Ishikawa (cell line): ENCODE data around the gene ATP1A1.

ENCODE experiments used
- CEBPB ChIP-seq: IDR thresholded peaks from 2 replicates; pipeline ENCODE4 v1.6.1; 2012
- CREB1 ChIP-seq: IDR thresholded peaks from 2 replicates; pipeline ENCODE4 v1.6.1; 2012; ENCODE audit warnings: low read depth
- EGR1 ChIP-seq: IDR thresholded peaks from 2 replicates; pipeline ENCODE4 v1.6.1; 2012
- EP300 ChIP-seq: IDR thresholded peaks from 2 replicates; pipeline ENCODE4 v1.6.1; 2012; ENCODE audit warnings: borderline replicate concordance
- FOXM1 ChIP-seq: IDR thresholded peaks from 2 replicates; pipeline ENCODE4 v1.6.1; 2012; ENCODE audit warnings: low read depth, borderline replicate concordance
- NFIC ChIP-seq: IDR thresholded peaks from 2 replicates; pipeline ENCODE4 v1.6.1; 2012
- RAD21 ChIP-seq: IDR thresholded peaks from 2 replicates; pipeline ENCODE4 v1.6.1; 2012; ENCODE audit warnings: low read depth
- TAF1 ChIP-seq: IDR thresholded peaks from 2 replicates; pipeline ENCODE4 v1.6.1; 2012; ENCODE audit warnings: low read depth, mild to moderate bottlenecking
- TCF12 ChIP-seq: IDR thresholded peaks from 2 replicates; pipeline ENCODE4 v1.6.1; 2012; ENCODE audit warnings: low read depth
- TEAD4 ChIP-seq: IDR thresholded peaks from 2 replicates; pipeline ENCODE4 v1.6.1; 2012
- YY1 ChIP-seq: IDR thresholded peaks from 2 replicates; pipeline ENCODE4 v1.6.1; 2012; ENCODE audit warnings: low read depth
- ZBTB7A ChIP-seq: IDR thresholded peaks from 2 replicates; pipeline ENCODE4 v1.6.1; 2012; ENCODE audit warnings: low read depth
- TF ChIP-seq, protein P1 (sequence below): IDR thresholded peaks from 2 replicates; pipeline ENCODE4 v1.6.1; 2012
- TF ChIP-seq, protein P2 (sequence below): IDR thresholded peaks from 2 replicates; pipeline ENCODE4 v1.6.1; 2012; ENCODE audit warnings: low read depth, mild to moderate bottlenecking
- TF ChIP-seq, protein P3 (sequence below): IDR thresholded peaks from 2 replicates; pipeline ENCODE4 v1.6.1; 2012

ATP1A1 gene

DNA sequence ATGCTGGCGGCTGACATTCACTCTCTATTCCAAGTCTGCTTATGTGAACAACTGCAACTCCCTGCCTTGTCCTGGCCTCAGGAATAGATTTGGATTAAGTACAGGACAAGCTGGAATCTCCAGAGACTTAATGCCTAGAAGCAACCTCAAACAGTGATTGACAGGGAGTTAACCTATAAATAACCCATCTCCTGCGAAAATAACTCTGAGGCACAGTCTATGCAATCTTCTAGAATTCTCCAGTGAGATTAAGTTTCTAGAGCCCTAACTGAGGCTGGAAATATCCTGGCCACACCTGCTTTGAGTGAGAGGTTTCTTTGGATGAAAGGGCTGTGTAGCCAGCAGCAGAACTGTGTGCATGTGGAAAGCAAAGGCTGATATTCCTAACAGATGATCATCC lies 25.3 kb upstream of the ATP1A1 start:
- TF ChIP-seq RAD21 = no peak
- TF ChIP-seq FOXM1 = no peak
- TF ChIP-seq, protein P1, sequence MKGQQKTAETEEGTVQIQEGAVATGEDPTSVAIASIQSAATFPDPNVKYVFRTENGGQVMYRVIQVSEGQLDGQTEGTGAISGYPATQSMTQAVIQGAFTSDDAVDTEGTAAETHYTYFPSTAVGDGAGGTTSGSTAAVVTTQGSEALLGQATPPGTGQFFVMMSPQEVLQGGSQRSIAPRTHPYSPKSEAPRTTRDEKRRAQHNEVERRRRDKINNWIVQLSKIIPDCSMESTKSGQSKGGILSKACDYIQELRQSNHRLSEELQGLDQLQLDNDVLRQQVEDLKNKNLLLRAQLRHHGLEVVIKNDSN = no peak
- TF ChIP-seq TCF12 = no peak
- TF ChIP-seq NFIC = no peak
- TF ChIP-seq, protein P2, sequence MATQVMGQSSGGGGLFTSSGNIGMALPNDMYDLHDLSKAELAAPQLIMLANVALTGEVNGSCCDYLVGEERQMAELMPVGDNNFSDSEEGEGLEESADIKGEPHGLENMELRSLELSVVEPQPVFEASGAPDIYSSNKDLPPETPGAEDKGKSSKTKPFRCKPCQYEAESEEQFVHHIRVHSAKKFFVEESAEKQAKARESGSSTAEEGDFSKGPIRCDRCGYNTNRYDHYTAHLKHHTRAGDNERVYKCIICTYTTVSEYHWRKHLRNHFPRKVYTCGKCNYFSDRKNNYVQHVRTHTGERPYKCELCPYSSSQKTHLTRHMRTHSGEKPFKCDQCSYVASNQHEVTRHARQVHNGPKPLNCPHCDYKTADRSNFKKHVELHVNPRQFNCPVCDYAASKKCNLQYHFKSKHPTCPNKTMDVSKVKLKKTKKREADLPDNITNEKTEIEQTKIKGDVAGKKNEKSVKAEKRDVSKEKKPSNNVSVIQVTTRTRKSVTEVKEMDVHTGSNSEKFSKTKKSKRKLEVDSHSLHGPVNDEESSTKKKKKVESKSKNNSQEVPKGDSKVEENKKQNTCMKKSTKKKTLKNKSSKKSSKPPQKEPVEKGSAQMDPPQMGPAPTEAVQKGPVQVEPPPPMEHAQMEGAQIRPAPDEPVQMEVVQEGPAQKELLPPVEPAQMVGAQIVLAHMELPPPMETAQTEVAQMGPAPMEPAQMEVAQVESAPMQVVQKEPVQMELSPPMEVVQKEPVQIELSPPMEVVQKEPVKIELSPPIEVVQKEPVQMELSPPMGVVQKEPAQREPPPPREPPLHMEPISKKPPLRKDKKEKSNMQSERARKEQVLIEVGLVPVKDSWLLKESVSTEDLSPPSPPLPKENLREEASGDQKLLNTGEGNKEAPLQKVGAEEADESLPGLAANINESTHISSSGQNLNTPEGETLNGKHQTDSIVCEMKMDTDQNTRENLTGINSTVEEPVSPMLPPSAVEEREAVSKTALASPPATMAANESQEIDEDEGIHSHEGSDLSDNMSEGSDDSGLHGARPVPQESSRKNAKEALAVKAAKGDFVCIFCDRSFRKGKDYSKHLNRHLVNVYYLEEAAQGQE = no peak
- TF ChIP-seq CREB1 = no peak
- no peak for TF ChIP-seq EP300
- TF ChIP-seq, protein P3, sequence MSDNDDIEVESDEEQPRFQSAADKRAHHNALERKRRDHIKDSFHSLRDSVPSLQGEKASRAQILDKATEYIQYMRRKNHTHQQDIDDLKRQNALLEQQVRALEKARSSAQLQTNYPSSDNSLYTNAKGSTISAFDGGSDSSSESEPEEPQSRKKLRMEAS = no peak
- no peak for TF ChIP-seq EGR1
- no peak for TF ChIP-seq CEBPB

DNA sequence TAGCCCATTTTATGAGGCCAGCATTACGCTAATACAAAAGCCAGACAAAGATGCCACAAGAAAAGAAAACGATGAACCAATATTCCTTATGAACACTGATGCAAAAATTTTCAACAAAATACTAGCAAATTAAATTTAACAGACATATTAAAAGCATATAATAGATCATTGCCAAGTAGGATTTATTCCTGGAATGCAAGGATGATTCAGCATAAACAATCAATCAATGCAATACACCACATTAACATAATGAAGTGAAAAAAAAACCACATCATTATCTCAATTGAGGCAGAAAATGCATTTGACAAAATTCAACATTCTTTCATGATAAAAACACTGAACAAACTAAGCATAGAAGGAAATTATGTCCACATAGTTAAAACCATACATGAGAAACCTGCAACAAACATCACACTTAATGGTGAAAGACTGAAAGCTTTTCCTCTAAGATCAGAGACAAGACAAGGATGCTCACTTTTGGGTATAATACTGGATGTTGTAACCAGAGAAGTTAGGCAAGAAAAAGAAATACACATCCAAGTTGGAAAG lies 22.9 kb upstream of the ATP1A1 start:
- TF ChIP-seq, protein P2 = no peak
- TF ChIP-seq CREB1 (no peak), TCF12 (no peak), CEBPB (no peak), ZBTB7A (no peak), YY1 (no peak), NFIC (no peak), EP300 (no peak), EGR1 (no peak), FOXM1 (no peak), TAF1 (no peak)
- TF ChIP-seq, protein P1 = no peak
- TF ChIP-seq, protein P3 = no peak

DNA sequence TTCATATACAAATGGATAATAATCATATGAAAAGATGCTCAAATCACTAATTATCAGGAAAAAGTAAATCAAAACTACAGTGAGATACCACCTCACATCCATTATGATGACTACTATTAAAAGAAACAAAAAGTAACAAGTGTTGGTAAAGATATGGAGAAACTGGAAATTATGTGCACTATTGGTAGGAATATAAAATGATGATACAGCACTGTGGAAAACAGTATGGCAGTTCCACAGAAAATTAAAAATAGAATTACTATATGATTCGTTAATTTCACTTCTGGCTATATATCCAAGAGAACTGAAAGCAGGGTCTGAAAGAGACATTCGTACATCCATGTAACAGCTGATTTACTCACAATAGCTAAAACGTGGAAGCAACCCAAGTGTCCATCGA lies 21.1 kb upstream of the ATP1A1 start:
- no peak for TF ChIP-seq CEBPB
- TF ChIP-seq, protein P1 = no peak
- no peak for TF ChIP-seq NFIC

DNA sequence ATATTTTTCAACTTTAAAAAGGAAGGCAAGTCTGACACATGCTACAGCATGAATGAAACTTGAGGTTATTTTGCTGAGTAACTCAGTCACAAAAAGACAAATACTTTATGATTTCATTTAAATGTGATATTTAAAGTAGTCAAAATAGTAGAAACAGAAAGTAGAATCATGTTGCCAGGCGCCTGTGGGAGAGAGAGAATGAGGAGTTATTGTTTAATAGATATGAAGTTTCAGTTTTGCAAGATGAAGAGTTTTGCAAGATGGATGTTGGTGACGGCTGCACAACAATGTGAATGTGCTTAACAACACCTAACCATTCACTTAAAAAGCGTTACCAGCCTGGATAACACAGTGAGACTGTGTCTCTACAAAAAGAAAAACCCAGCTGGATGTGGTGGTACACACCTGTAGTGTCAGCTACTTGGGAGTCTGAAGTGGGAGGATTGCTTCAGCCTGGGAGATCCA lies 20.7 kb upstream of the ATP1A1 start:
- TF ChIP-seq TEAD4 (no peak), CEBPB (no peak), TCF12 (no peak), EGR1 (no peak), YY1 (no peak), EP300 (no peak), FOXM1 (no peak), CREB1 (no peak), TAF1 (no peak), RAD21 (no peak), NFIC (no peak), ZBTB7A (no peak)
- TF ChIP-seq, protein P1 = no peak
- TF ChIP-seq, protein P3 = no peak
- TF ChIP-seq, protein P2 = no peak
